ENCODE measurements around the gene STT3A. TPM values are rescaled to one million over a fixed set of nuclear protein-coding genes. Genes with fewer than 3 reads are reported as not detected.

Gene STT3A
- total and polyA plus RNA-seq, 11 donors: 21.5 to 98.6 (median 59.1) TPM

GRCh38 chr11:125626288-125626950, 33.8 kb downstream of the STT3A start:
- peak in 2 of 12 donors; percentile 20 to 26 for TF ChIP-seq CTCF (IDR thresholded peaks at IDR 0.05)
- TF ChIP-seq POLR2A (IDR thresholded peaks at IDR 0.05): no peak
- Histone ChIP-seq H3K36me3 (peaks cover 0 to 14% (median 7%) of the 10 kb centered on the region in 9 donors), H3K27ac (peak overlapping the region in 9 of 12 donors; percentile 86 to 98 (median 95)), H3K9me3 (no peaks in the 10 kb centered on the region), H3K4me1 (peaks cover 4 to 23% (median 15%) of the 10 kb centered on the region in 12 donors), H3K27me3 (no peaks in the 10 kb centered on the region), H3K4me3 (peak overlapping the region; percentile 40 to 80 (median 74))
- ATAC-seq (peak in 2 of 4 donors; percentile 16 to 30), DNase-seq (no peak)
- 0 to 1% (median 1%) methylated on average over 17 to 18 of the region's 18 CpGs for WGBS, 4 donors
- intact Hi-C loops (cut with DNase I): loop anchor here in 7 of 10 donors (5.0 to 10.0 kb wide), 9 partner anchors 34 to 638 kb away; partner anchors contain the start of genes HYLS1 (in 2 of the 7), STT3A (in 2 of the 7), EI24 (in 1 of the 7) and FEZ1 (in 1 of the 7)

GRCh38 chr11:125627236-125627910, 34.7 kb downstream of the STT3A start:
- peaks cover 4 to 23% (median 15%) of the 10 kb centered on the region in 12 donors for H3K4me1 ChIP-seq
- peaks cover 0 to 4% (median 0%) of the 10 kb centered on the region in 9 donors for H3K36me3 ChIP-seq
- DNase-seq (no peak), ATAC-seq (no peak)
- 67 to 78% (median 71%) methylated on average over 7 of the region's 7 CpGs for WGBS, 4 donors
- no peaks in the 10 kb centered on the region for H3K9me3 ChIP-seq
- H3K27me3 ChIP-seq: no peaks in the 10 kb centered on the region
- H3K27ac ChIP-seq: no peak overlapping the region
- intact Hi-C loops (cut with DNase I): loop anchor here in 7 of 10 donors (5.0 to 10.0 kb wide), 9 partner anchors 35 to 637 kb away; partner anchors contain the start of genes HYLS1 (in 2 of the 7), STT3A (in 2 of the 7), EI24 (in 1 of the 7) and FEZ1 (in 1 of the 7)
- TF ChIP-seq POLR2A (IDR thresholded peaks at IDR 0.05): no peak
- no peak for TF ChIP-seq CTCF (IDR thresholded peaks at IDR 0.05)
- peak overlapping the region in 1 of 12 donors; percentile 79 for H3K4me3 ChIP-seq

- ATAC-seq (no peak), DNase-seq (no peak)
- H3K4me3 ChIP-seq: no peak overlapping the region
- H3K4me1 ChIP-seq: no peaks in the 10 kb centered on the region
- no peaks in the 10 kb centered on the region for H3K9me3 ChIP-seq
- peaks cover 0 to 5% (median 0%) of the 10 kb centered on the region in 9 donors for H3K36me3 ChIP-seq
- H3K27me3 ChIP-seq: no peaks in the 10 kb centered on the region
- intact Hi-C loops (cut with DNase I): no loop called here
- TF ChIP-seq POLR2A (IDR thresholded peaks at IDR 0.05) (no peak), CTCF (IDR thresholded peaks at IDR 0.05) (no peak)
- H3K27ac ChIP-seq: no peak overlapping the region
- WGBS, 4 donors: 85 to 89% (median 88%) methylated on average over 3 of the region's 3 CpGs
These were observed 45.2 kb downstream of the STT3A start for GRCh38 chr11:125637840-125638239.

GRCh38 chr11:125638315-125638714, 45.7 kb downstream of the STT3A start:
- no peak overlapping the region for H3K4me3 ChIP-seq
- WGBS, 4 donors: 83 to 92% (median 89%) methylated on average over 1 of the region's 1 CpG

More at GRCh38 chr11:125638315-125638714, 45.7 kb downstream of the STT3A start:
- Histone ChIP-seq H3K9me3 (no peaks in the 10 kb centered on the region), H3K27ac (no peak overlapping the region), H3K4me1 (no peaks in the 10 kb centered on the region), H3K27me3 (no peaks in the 10 kb centered on the region), H3K36me3 (peaks cover 0 to 5% (median 0%) of the 10 kb centered on the region in 9 donors)
- no peak for TF ChIP-seq POLR2A (IDR thresholded peaks at IDR 0.05)
- no peak for TF ChIP-seq CTCF (IDR thresholded peaks at IDR 0.05)
- intact Hi-C loops (cut with DNase I): no loop called here
- no peak for ATAC-seq
- no peak for DNase-seq

All from heart left ventricle (tissue), 16 donors.